Measurements from ENCODE around the gene PON3.

The PON3 gene

GRCh38 chr7:95367606-95368005 is 28.6 kb downstream of the PON3 start:
- H3K4me1 ChIP-seq (ENCODE audit: insufficient read depth, low read length, severe bottlenecking) = no peaks in the 10 kb centered on the region
- no peaks in the 10 kb centered on the region for H4K20me1 ChIP-seq (ENCODE audit: insufficient read depth, low read length)
- H3K79me2 ChIP-seq (ENCODE audit: insufficient read depth, low read length) = no peaks in the 10 kb centered on the region
- H3F3A ChIP-seq (ENCODE audit: insufficient read depth, low read length) = no peaks in the 10 kb centered on the region
- no peak overlapping the region for H3K27ac ChIP-seq (ENCODE audit: low read depth, low read length, poor library complexity, severe bottlenecking)
- H3K4me2 ChIP-seq (ENCODE audit: low read length) = no peak overlapping the region
- no peak overlapping the region for H3K9ac ChIP-seq (ENCODE audit: low read length)
- TF ChIP-seq, protein P1, sequence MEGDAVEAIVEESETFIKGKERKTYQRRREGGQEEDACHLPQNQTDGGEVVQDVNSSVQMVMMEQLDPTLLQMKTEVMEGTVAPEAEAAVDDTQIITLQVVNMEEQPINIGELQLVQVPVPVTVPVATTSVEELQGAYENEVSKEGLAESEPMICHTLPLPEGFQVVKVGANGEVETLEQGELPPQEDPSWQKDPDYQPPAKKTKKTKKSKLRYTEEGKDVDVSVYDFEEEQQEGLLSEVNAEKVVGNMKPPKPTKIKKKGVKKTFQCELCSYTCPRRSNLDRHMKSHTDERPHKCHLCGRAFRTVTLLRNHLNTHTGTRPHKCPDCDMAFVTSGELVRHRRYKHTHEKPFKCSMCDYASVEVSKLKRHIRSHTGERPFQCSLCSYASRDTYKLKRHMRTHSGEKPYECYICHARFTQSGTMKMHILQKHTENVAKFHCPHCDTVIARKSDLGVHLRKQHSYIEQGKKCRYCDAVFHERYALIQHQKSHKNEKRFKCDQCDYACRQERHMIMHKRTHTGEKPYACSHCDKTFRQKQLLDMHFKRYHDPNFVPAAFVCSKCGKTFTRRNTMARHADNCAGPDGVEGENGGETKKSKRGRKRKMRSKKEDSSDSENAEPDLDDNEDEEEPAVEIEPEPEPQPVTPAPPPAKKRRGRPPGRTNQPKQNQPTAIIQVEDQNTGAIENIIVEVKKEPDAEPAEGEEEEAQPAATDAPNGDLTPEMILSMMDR (IDR thresholded peaks at IDR 0.05; ENCODE audit: low read length) = no peak
- TF ChIP-seq EZH2 (IDR thresholded peaks at IDR 0.05; ENCODE audit: borderline replicate concordance, low read length) = no peak
- H2AFZ ChIP-seq (ENCODE audit: low read length) = no peak overlapping the region
- H3K9me3 ChIP-seq (ENCODE audit: low read length) = no peaks in the 10 kb centered on the region
- H3K27me3 ChIP-seq (ENCODE audit: insufficient read depth, low read length) = no peaks in the 10 kb centered on the region
- H3K9me2 ChIP-seq (ENCODE audit: low read depth, low read length) = no peaks in the 10 kb centered on the region
- no peak overlapping the region for H3K4me3 ChIP-seq (ENCODE audit: low read depth, low read length, poor library complexity, severe bottlenecking)
- no peaks in the 10 kb centered on the region for H3K36me3 ChIP-seq (ENCODE audit: insufficient read depth, low read length)

DNA sequence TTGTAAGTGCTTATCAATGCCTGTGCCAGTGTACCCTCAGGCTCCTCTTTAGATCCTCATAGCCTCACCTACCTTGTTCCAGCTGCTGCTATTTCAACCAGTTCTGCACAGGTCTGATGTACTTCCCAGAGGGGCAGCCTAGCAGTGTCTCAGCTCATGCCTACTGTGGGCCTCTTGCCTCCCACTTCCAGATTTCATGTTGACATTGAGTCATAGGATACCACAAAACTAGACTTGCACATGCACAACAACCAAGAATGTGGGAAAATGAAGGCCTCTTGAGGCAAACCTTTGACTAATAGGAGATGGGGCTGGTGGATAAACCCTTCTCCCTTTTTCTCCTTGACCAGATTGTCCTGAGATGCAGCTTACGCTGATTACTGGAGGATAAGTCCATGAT is 31.0 kb downstream of the PON3 start:
- no peak overlapping the region for H2AFZ ChIP-seq (ENCODE audit: low read length)
- TF ChIP-seq EZH2 (IDR thresholded peaks at IDR 0.05; ENCODE audit: borderline replicate concordance, low read length) = no peak
- TF ChIP-seq, protein P1 (IDR thresholded peaks at IDR 0.05; ENCODE audit: low read length) = no peak
- no peaks in the 10 kb centered on the region for H3K9me3 ChIP-seq (ENCODE audit: low read length)
- no peaks in the 10 kb centered on the region for H3K9me2 ChIP-seq (ENCODE audit: low read depth, low read length)
- no peak overlapping the region for H3K9ac ChIP-seq (ENCODE audit: low read length)
- H3K27me3 ChIP-seq (ENCODE audit: insufficient read depth, low read length) = no peaks in the 10 kb centered on the region
- H3F3A ChIP-seq (ENCODE audit: insufficient read depth, low read length) = no peaks in the 10 kb centered on the region
- no peaks in the 10 kb centered on the region for H3K36me3 ChIP-seq (ENCODE audit: insufficient read depth, low read length)
- no peak overlapping the region for H3K4me2 ChIP-seq (ENCODE audit: low read length)
- no peaks in the 10 kb centered on the region for H4K20me1 ChIP-seq (ENCODE audit: insufficient read depth, low read length)
- H3K4me3 ChIP-seq (ENCODE audit: low read depth, low read length, poor library complexity, severe bottlenecking) = no peak overlapping the region
- H3K4me1 ChIP-seq (ENCODE audit: insufficient read depth, low read length, severe bottlenecking) = no peaks in the 10 kb centered on the region
- no peak overlapping the region for H3K27ac ChIP-seq (ENCODE audit: low read depth, low read length, poor library complexity, severe bottlenecking)
- no peaks in the 10 kb centered on the region for H3K79me2 ChIP-seq (ENCODE audit: insufficient read depth, low read length)

DNA sequence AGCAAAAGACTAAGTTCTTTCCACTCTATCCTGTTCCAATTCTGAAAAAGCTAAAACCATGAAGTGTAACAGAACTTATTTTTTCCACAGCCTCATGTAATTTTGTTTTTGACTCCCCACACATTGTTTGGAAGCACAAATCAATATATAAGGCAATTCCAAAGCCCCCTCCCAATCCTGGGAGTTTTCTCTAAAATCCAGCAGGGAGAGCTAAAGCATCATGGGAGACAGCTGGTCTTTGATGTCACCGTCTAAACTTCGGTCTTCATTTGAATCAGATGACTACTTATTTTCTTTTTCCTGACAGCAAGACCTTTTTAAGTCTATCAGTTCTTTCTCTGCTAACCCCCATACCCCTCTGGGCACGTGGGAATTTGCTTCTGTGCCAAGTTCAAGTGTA is 38.6 kb downstream of the PON3 start:
- Histone ChIP-seq H3K9me3 (ENCODE audit: low read length) (no peaks in the 10 kb centered on the region), H4K20me1 (ENCODE audit: insufficient read depth, low read length) (no peaks in the 10 kb centered on the region), H3K27ac (ENCODE audit: low read depth, low read length, poor library complexity, severe bottlenecking) (no peak overlapping the region), H3K9ac (ENCODE audit: low read length) (no peak overlapping the region), H3K4me1 (ENCODE audit: insufficient read depth, low read length, severe bottlenecking) (no peaks in the 10 kb centered on the region), H3F3A (ENCODE audit: insufficient read depth, low read length) (no peaks in the 10 kb centered on the region), H3K27me3 (ENCODE audit: insufficient read depth, low read length) (no peaks in the 10 kb centered on the region), H2AFZ (ENCODE audit: low read length) (no peak overlapping the region), H3K4me2 (ENCODE audit: low read length) (no peak overlapping the region), H3K4me3 (ENCODE audit: low read depth, low read length, poor library complexity, severe bottlenecking) (no peak overlapping the region), H3K36me3 (ENCODE audit: insufficient read depth, low read length) (no peaks in the 10 kb centered on the region), H3K79me2 (ENCODE audit: insufficient read depth, low read length) (no peaks in the 10 kb centered on the region), H3K9me2 (ENCODE audit: low read depth, low read length) (no peaks in the 10 kb centered on the region)
- TF ChIP-seq, protein P1 (IDR thresholded peaks at IDR 0.05; ENCODE audit: low read length) = no peak
- TF ChIP-seq EZH2 (IDR thresholded peaks at IDR 0.05; ENCODE audit: borderline replicate concordance, low read length) = no peak
